Measurements from ENCODE around the gene SYT1. TPM values are rescaled to one million over a fixed set of nuclear protein-coding genes. Genes with fewer than 3 reads are reported as not detected.

The SYT1 gene
- total and polyA plus RNA-seq, 2 of the 8 experiments (the other 6 are each of a cell fraction or from before 2014, with no cell fraction given): 11.0 to 34.6 TPM

GRCh38 chr12:79055926-79056674, 191.5 kb downstream of the SYT1 start:
- Histone ChIP-seq H2AK5ac (ENCODE audit: low read depth, low read length) (no peak overlapping the region), H3K14ac (ENCODE audit: insufficient read length) (no peak overlapping the region), H3K4me1 (replicated peaks in 1 of 4; ENCODE audit: control insufficient read depth in 3 of 4, insufficient read depth in 4 of 4, low read length in 3 of 4) (no peaks in the 10 kb centered on the region), H3K79me2 (ENCODE audit: control insufficient read depth in 1 of 2, insufficient read depth in 2 of 2, low read length in 2 of 2) (no peaks in the 10 kb centered on the region; a peak in 1 of 4 replicates), H2BK15ac (ENCODE audit: low read length) (no peak overlapping the region), H4K5ac (ENCODE audit: insufficient read length, low read depth, low read length) (no peak overlapping the region), H4K8ac (ENCODE audit: extremely low read depth, insufficient read depth, low read length) (no peak overlapping the region), H3K23me2 (ENCODE audit: low read depth, low read length) (no peaks in the 10 kb centered on the region), H2BK12ac (ENCODE audit: low read depth, low read length) (no peak overlapping the region), H3K9ac (replicated peaks in 1 of 4; ENCODE audit: extremely low read depth in 1 of 4, low read depth in 3 of 4, low read length in 3 of 4) (no peak overlapping the region), H3K4me2 (ENCODE audit: insufficient read depth in 1 of 2, low read depth in 2 of 2, low read length in 2 of 2) (no peak overlapping the region), H2AFZ (ENCODE audit: low read length) (no peak overlapping the region), H2BK5ac (ENCODE audit: low read depth, low read length) (no peak overlapping the region), H3K79me1 (ENCODE audit: low read depth, low read length) (no peaks in the 10 kb centered on the region), H4K20me1 (replicated peaks in 1 of 2; ENCODE audit: control insufficient read depth in 1 of 2, insufficient read depth in 2 of 2, low read length in 2 of 2) (no peaks in the 10 kb centered on the region), H3K4me3 (ENCODE audit: extremely low read depth in 1 of 4, insufficient read depth in 2 of 4, low read depth in 3 of 4, low read length in 4 of 4) (no peak overlapping the region), H2BK20ac (ENCODE audit: low read length) (no peak overlapping the region), H3K27ac (ENCODE audit: low read depth, low read length) (no peak overlapping the region), H3K18ac (ENCODE audit: extremely low read depth, low read length) (no peak overlapping the region), H3K9me3 (ENCODE audit: insufficient read depth in 2 of 2, low read depth in 1 of 2, low read length in 1 of 2) (no peaks in the 10 kb centered on the region), H3K27me3 (replicated peaks in 1 of 4; ENCODE audit: control insufficient read depth in 3 of 4, extremely low read depth in 1 of 4, insufficient read depth in 3 of 4, low read length in 3 of 4) (no peaks in the 10 kb centered on the region), H3K36me3 (ENCODE audit: control insufficient read depth in 2 of 4, insufficient read depth in 4 of 4, low read length in 3 of 4) (no peaks in the 10 kb centered on the region), H2BK120ac (replicated peaks; ENCODE audit: low read depth, low read length) (no peak overlapping the region), H3K4ac (replicated peaks; ENCODE audit: insufficient read length, low read depth, low read length) (no peak overlapping the region), H3K56ac (replicated peaks; ENCODE audit: insufficient read length, low read depth, low read length) (no peak overlapping the region), H4K91ac (replicated peaks; ENCODE audit: insufficient read length, low read length) (no peak overlapping the region), H3K23ac (ENCODE audit: insufficient read length) (no peak overlapping the region)
- DNase-seq (ENCODE audit: low read depth in 1 of 2, low spot score in 2 of 2): no peak
- no peak for FAIRE-seq
- WGBS, 2 experiments (ENCODE audit: extremely low coverage in 1 of 2, insufficient coverage in 1 of 2, insufficient read length in 1 of 2, insufficient replicate concordance in 2 of 2, low coverage in 1 of 2, low lambda C conversion rate in 2 of 2, missing lambda C conversion rate in 1 of 2): 90% methylated on average over 3 of the region's 3 CpGs; no CpG with 5 or more reads in 1 of the 2 experiments
- ChIA-PET CTCF (ENCODE audit: partially characterized antibody) (no interaction called here), POLR2A (ENCODE audit: partially characterized antibody) (no interaction called here)
- TF ChIP-seq TAF7 (optimal IDR thresholded peaks at IDR 0.05; ENCODE audit: borderline replicate concordance, low read depth, low read length) (no peak), MAX (IDR thresholded peaks at IDR 0.05) (no peak), POLR2AphosphoS5 (IDR thresholded peaks at IDR 0.05; ENCODE audit: low read depth, low read length) (no peak), RFX5 (IDR thresholded peaks at IDR 0.05; ENCODE audit: borderline replicate concordance, low read depth, low read length) (no peak), E2F6 (IDR thresholded peaks at IDR 0.05) (no peak), HDAC6 (IDR thresholded peaks at IDR 0.05; ENCODE audit: low read depth, low read length) (no peak), CTBP2 (IDR thresholded peaks at IDR 0.05; ENCODE audit: borderline replicate concordance, insufficient read depth, insufficient read length, low read length) (no peak), USF2 (IDR thresholded peaks at IDR 0.05; ENCODE audit: low read length) (no peak), MAFK (IDR thresholded peaks at IDR 0.05; ENCODE audit: low read depth, low read length) (no peak), NRF1 (IDR thresholded peaks at IDR 0.05; ENCODE audit: low read depth, low read length) (no peak), SP4 (IDR thresholded peaks at IDR 0.05; ENCODE audit: low read length) (no peak)

All from H1 (cell line).